WERI-Rb-1 (cell line): ENCODE results near the gene ATP6V1G1.
A peak's percentile ranks its signal among the peaks of the same experiment; 100 is the strongest.

ENCODE experiments used
- DNase-seq: peaks from one replicate; pipeline ENCODE4 v3.0.0-alpha.2; 2020
- H3K27ac ChIP-seq: fragments of 250-450 bp; sonication (Bioruptor Pico); 2 replicates; pipeline ENCODE4 v1.5.1; 2020; ENCODE audit warnings: mild to moderate bottlenecking, moderate library complexity
- H3K27me3 ChIP-seq: fragments of 250-450 bp; sonication (Bioruptor Pico); 2 replicates; pipeline ENCODE4 v1.5.1; 2021; ENCODE audit warnings: mild to moderate bottlenecking, low read depth, moderate library complexity; ENCODE audit not compliant: insufficient read depth, severe bottlenecking
- H3K36me3 ChIP-seq: fragments of 250-450 bp; sonication (Bioruptor Pico); 2 replicates; pipeline ENCODE4 v1.5.1; 2020; ENCODE audit warnings: mild to moderate bottlenecking, moderate library complexity
- H3K4me3 ChIP-seq: 2 replicates; pipeline ENCODE4 v1.5.1; 2011; ENCODE audit warnings: low read depth, mild to moderate bottlenecking, control low read depth, low read length
- H3K9me3 ChIP-seq: fragments of 250-450 bp; sonication (Bioruptor Pico); 2 replicates; pipeline ENCODE4 v1.5.1; 2021; ENCODE audit warnings: mild to moderate bottlenecking, moderate library complexity; ENCODE audit not compliant: severe bottlenecking
- CTCF ChIP-seq: IDR thresholded peaks from 2 replicates; pipeline ENCODE4 v1.5.1; 2011; ENCODE audit warnings: low read depth, mild to moderate bottlenecking, control low read depth, inconsistent platforms, low read length

Gene ATP6V1G1

GRCh38 chr9:114587345-114588202, at the start of gene ATP6V1G1:
Gene ATP6V1G1, plus strand, starts transcription at chr9:114587769. Its CDS starts 70 bp downstream, at chr9:114587839.
- DNase-seq, result peak; percentile 100
- Histone ChIP-seq H3K9me3 (no peaks in the 10 kb centered on the region), H3K4me3 (peak within 1 kb of the TSS; percentile 76), H3K36me3 (peaks cover 28% of the 10 kb centered on the region), H3K27me3 (no peaks in the 10 kb centered on the region), H3K27ac (peak within 1 kb of the TSS; percentile 87)
- TF ChIP-seq CTCF, result peak; percentile 37; the same call in 1 of the 2 replicates

GRCh38 chr9:114538241-114538640, 49.3 kb upstream of the ATP6V1G1 start:
- H3K4me3 ChIP-seq, result no peak overlapping the region
- H3K27me3 ChIP-seq, result no peaks in the 10 kb centered on the region
- TF ChIP-seq CTCF, result peak; percentile 84
- peak; percentile 88 for DNase-seq
- H3K36me3 ChIP-seq, result no peaks in the 10 kb centered on the region
- no peak overlapping the region for H3K27ac ChIP-seq
- H3K9me3 ChIP-seq, result peaks cover 3% of the 10 kb centered on the region

GRCh38 chr9:114539701-114540380, 47.7 kb upstream of the ATP6V1G1 start:
- no peak overlapping the region for H3K4me3 ChIP-seq
- no peak for TF ChIP-seq CTCF
- no peaks in the 10 kb centered on the region for H3K27me3 ChIP-seq
- H3K36me3 ChIP-seq, result no peaks in the 10 kb centered on the region
- DNase-seq, result no peak
- H3K27ac ChIP-seq, result no peak overlapping the region
- no peaks in the 10 kb centered on the region for H3K9me3 ChIP-seq

- H3K4me3 ChIP-seq, result no peak overlapping the region
- no peaks in the 10 kb centered on the region for H3K36me3 ChIP-seq
- TF ChIP-seq CTCF, result no peak
- no peak for DNase-seq
- no peak overlapping the region for H3K27ac ChIP-seq
- no peaks in the 10 kb centered on the region for H3K9me3 ChIP-seq
- no peaks in the 10 kb centered on the region for H3K27me3 ChIP-seq
Measured at GRCh38 chr9:114545055-114545454, 42.5 kb upstream of the ATP6V1G1 start.

GRCh38 chr9:114546851-114547250, 40.7 kb upstream of the ATP6V1G1 start:
- no peak for TF ChIP-seq CTCF
- Histone ChIP-seq H3K9me3 (no peaks in the 10 kb centered on the region), H3K4me3 (no peak overlapping the region), H3K36me3 (no peaks in the 10 kb centered on the region), H3K27me3 (no peaks in the 10 kb centered on the region), H3K27ac (no peak overlapping the region)
- DNase-seq, result no peak
